Right lung (tissue), 10 donors: ENCODE results near the gene ICE2. TPM values are rescaled to one million over a fixed set of nuclear protein-coding genes. Genes with fewer than 3 reads are reported as not detected.

ENCODE experiments used
- DNase-seq, 2 donors: peaks; one replicate each; pipeline ENCODE4 v3.0.0-alpha.2; 2013
- long read RNA-seq, 8 donors: transcript quantifications; one replicate each; lab custom pipeline, GENCODE V29; 2026
- polyA plus RNA-seq, 5 donors: library from polyadenylated mRNA; unstranded; fragments of 120-200 nt; gene quantifications; one replicate each; pipeline versions ENCODE4 v1.2.1 to v1.2.3, GENCODE V29; 2013; ENCODE audit warnings: inconsistent platforms in 1 of 5, low replicate concordance in 1 of 5; ENCODE audit not compliant: insufficient read length in 5 of 5, insufficient read depth in 1 of 5

The ICE2 gene
- polyA plus RNA-seq = 100 to 1,000 TPM in 2 of 5 donors, 10 to 100 TPM in 3; 63.3 to 104 (median 88.5) TPM
- long read RNA-seq, donor 1, full-length matches to known transcripts = 8 of 13 reads
- long read RNA-seq, donor 1, partial matches to known transcripts = 5 of 13 reads
- long read RNA-seq, donor 1, other reads (novel, unspliced or antisense) = 0 of 13 reads
- long read RNA-seq, donor 2, full-length matches to known transcripts = 8 of 8 reads
- long read RNA-seq, donor 2, partial matches to known transcripts = 0 of 8 reads
- long read RNA-seq, donor 2, other reads (novel, unspliced or antisense) = 0 of 8 reads
- long read RNA-seq, donor 3, full-length matches to known transcripts = 2 of 2 reads
- long read RNA-seq, donor 3, partial matches to known transcripts = 0 of 2 reads
- long read RNA-seq, donor 3, other reads (novel, unspliced or antisense) = 0 of 2 reads
- long read RNA-seq, donor 4, partial matches to known transcripts = 5 of 6 reads
- long read RNA-seq, donor 4, other reads (novel, unspliced or antisense) = 0 of 6 reads
- long read RNA-seq, donor 5, full-length matches to known transcripts = 4 of 13 reads
- long read RNA-seq, donor 5, partial matches to known transcripts = 9 of 13 reads
- long read RNA-seq, donor 5, other reads (novel, unspliced or antisense) = 0 of 13 reads
- long read RNA-seq, donor 6, full-length matches to known transcripts = 10 of 16 reads
- long read RNA-seq, donor 6, partial matches to known transcripts = 6 of 16 reads
- long read RNA-seq, donor 6, other reads (novel, unspliced or antisense) = 0 of 16 reads
- long read RNA-seq, donor 7, full-length matches to known transcripts = 6 of 6 reads
- long read RNA-seq, donor 7, partial matches to known transcripts = 0 of 6 reads
- long read RNA-seq, donor 7, other reads (novel, unspliced or antisense) = 0 of 6 reads
- long read RNA-seq, donor 8 = 0 reads

- peak; percentile 95 for DNase-seq
These were observed at the start of gene ICE2 for GRCh38 chr15:60478566-60479360. ICE2 (minus strand) TSS chr15:60479142; CDS start chr15:60477977, 1,165 bp downstream.

- no peak for DNase-seq
These were observed 49.6 kb upstream of the ICE2 start for GRCh38 chr15:60528530-60528929.

- no peak for DNase-seq
These were observed 48.5 kb upstream of the ICE2 start for GRCh38 chr15:60527456-60527855.

GRCh38 chr15:60526127-60526616, 47.2 kb upstream of the ICE2 start:
- no peak for DNase-seq

GRCh38 chr15:60525341-60526039, 46.5 kb upstream of the ICE2 start:
- peak in 1 of 2 donors; percentile 21 for DNase-seq

GRCh38 chr15:60523056-60523455, 44.1 kb upstream of the ICE2 start:
- no peak for DNase-seq

GRCh38 chr15:60520825-60521368, 42.0 kb upstream of the ICE2 start:
- peak in 1 of 2 donors; percentile 53 for DNase-seq

GRCh38 chr15:60520013-60520824, 41.3 kb upstream of the ICE2 start:
- DNase-seq = no peak

- no peak for DNase-seq
These were observed 40.3 kb upstream of the ICE2 start for GRCh38 chr15:60519218-60519617.

- DNase-seq = no peak
These were observed 39.6 kb upstream of the ICE2 start for GRCh38 chr15:60518511-60518910.

- no peak for DNase-seq
These were observed 35.4 kb upstream of the ICE2 start for GRCh38 chr15:60514261-60514881.

GRCh38 chr15:60513676-60514075, 34.7 kb upstream of the ICE2 start:
- no peak for DNase-seq

- no peak for DNase-seq
These were observed 34.0 kb upstream of the ICE2 start for GRCh38 chr15:60512937-60513336.

- peak; percentile 50 to 63 for DNase-seq
These were observed 32.5 kb upstream of the ICE2 start for GRCh38 chr15:60511351-60512031.

- DNase-seq = no peak
These were observed 31.1 kb upstream of the ICE2 start for GRCh38 chr15:60510006-60510405.

GRCh38 chr15:60509470-60509869, 30.5 kb upstream of the ICE2 start:
- no peak for DNase-seq

- no peak for DNase-seq
These were observed 29.5 kb upstream of the ICE2 start for GRCh38 chr15:60508442-60508841.
